K562 (cell line): ENCODE results near the gene KLK11. TPM values are rescaled to one million over a fixed set of nuclear protein-coding genes. Genes with fewer than 3 reads are reported as not detected.

Source experiments
- ATAC-seq: fragments of 200-7000 bp; cut with Tn5 transposase; 3 replicates; pipeline ENCODE4 v1.9.1; 2020; ENCODE audit warnings: moderate library complexity
- BruUV-seq: library from RNA; stranded (reverse); fragments of 400-500 nt; replicated peaks from 2 replicates; lab custom pipeline; 2021; lab: Mats Ljungman, UMichigan
- CTCF ChIA-PET: fragments of 300-600 bp; formaldehyde crosslinking; extraction: SDS; loops from one replicate; lab custom pipeline; 2021; ENCODE audit warnings: low intra/inter-chr PET ratio; lab: Yijun Ruan, JAX
- POLR2A ChIA-PET: fragments of 300-600, 350-650 bp; sonication (Branson Sonifier 250); formaldehyde crosslinking; extraction: SDS; loops from one replicate; lab custom pipeline; 2021; ENCODE audit warnings: antibody characterized with exemption, inconsistent platforms; lab: Yijun Ruan, JAX
- DNase-seq, 4 experiments: peaks; one replicate each; pipeline versions ENCODE4 v3.0.0 to v3.0.0-alpha.2; 2011 to 2018; ENCODE audit warnings: low spot score in 3 of 4, mixed read lengths in 3 of 4; ENCODE audit errors: extremely low read depth in 1 of 4
- FAIRE-seq: peaks from 2 replicates; lab custom pipeline; 2011; peaks lifted over from hg19 to GRCh38; lab: Jason Lieb, UNC
- H2AFZ ChIP-seq: 2 replicates; pipeline ENCODE4 v1.6.0; 2011; ENCODE audit warnings: low read depth, low read length, control low read depth, inconsistent platforms
- H3K27ac ChIP-seq: fragments of 200-600 bp; 3 replicates; pipeline ENCODE4 v1.8.0; 2011; ENCODE audit warnings: low read depth, mild to moderate bottlenecking, control low read depth, inconsistent platforms, low read length, moderate library complexity, mixed read lengths; ENCODE audit errors: extremely low read depth
- H3K27me3 ChIP-seq, 2 experiments: fragments of 300-600 bp in 1 of 2; 2 replicates in 1 of 2; 3 replicates in 1 of 2; pipeline versions ENCODE4 v1.6.0 to v1.8.0; 2011; ENCODE audit warnings: inconsistent platforms in 2 of 2, low read length in 2 of 2, mild to moderate bottlenecking in 1 of 2, mixed read lengths in 1 of 2, moderate library complexity in 1 of 2; ENCODE audit not compliant: control insufficient read depth in 2 of 2, insufficient read depth in 2 of 2
- H3K36me3 ChIP-seq: fragments of 300-600 bp; 3 replicates; pipeline ENCODE4 v1.8.0; 2011; ENCODE audit warnings: mild to moderate bottlenecking, low read length, inconsistent platforms; ENCODE audit not compliant: control insufficient read depth, insufficient read depth
- H3K4me1 ChIP-seq, 2 experiments: fragments of 200-600 bp in 1 of 2; replicated peaks in 1 of 2; 2 replicates in 1 of 2; 3 replicates in 1 of 2; pipeline versions ENCODE4 v1.5.1 to v1.8.0; 2011; ENCODE audit warnings: inconsistent platforms in 2 of 2, low read length in 2 of 2, mild to moderate bottlenecking in 1 of 2, mixed read lengths in 1 of 2, moderate library complexity in 1 of 2; ENCODE audit not compliant: control insufficient read depth in 2 of 2, insufficient read depth in 2 of 2
- H3K4me2 ChIP-seq: 2 replicates; pipeline ENCODE4 v1.6.1; 2011; ENCODE audit warnings: low read length, control low read depth, inconsistent platforms, mixed read lengths; ENCODE audit not compliant: insufficient read depth
- H3K4me3 ChIP-seq: fragments of 200-600 bp; sonication (generic), shearing (Covaris generic); 2 replicates; pipeline ENCODE4 v1.5.1; 2016; ENCODE audit warnings: control low read depth, inconsistent platforms
- H3K79me2 ChIP-seq: fragments of 200-600 bp; 3 replicates; pipeline ENCODE4 v1.8.0; 2011; ENCODE audit warnings: low read length, inconsistent platforms; ENCODE audit not compliant: control insufficient read depth, insufficient read depth
- H3K9ac ChIP-seq, 2 experiments: 2 replicates each; pipeline versions ENCODE4 v1.6.0 to v1.6.1; 2011; ENCODE audit warnings: low read depth in 2 of 2, low read length in 2 of 2, control low read depth in 1 of 2, inconsistent platforms in 1 of 2, mild to moderate bottlenecking in 1 of 2, mixed read lengths in 1 of 2; ENCODE audit not compliant: insufficient read depth in 1 of 2
- H3K9me1 ChIP-seq: one replicate; pipeline ENCODE4 v1.6.0; 2011; ENCODE audit warnings: inconsistent platforms, mild to moderate bottlenecking, low read length, moderate library complexity; ENCODE audit not compliant: control insufficient read depth, insufficient read depth
- H3K9me3 ChIP-seq: replicated peaks from 2 replicates; pipeline ENCODE4 v1.5.1; 2011; ENCODE audit warnings: low read depth, low read length, inconsistent platforms; ENCODE audit not compliant: control insufficient read depth, insufficient read depth
- H4K20me1 ChIP-seq: replicated peaks from 2 replicates; pipeline ENCODE4 v1.6.1; 2011; ENCODE audit warnings: low read length, inconsistent platforms, mixed read lengths; ENCODE audit not compliant: control insufficient read depth, insufficient read depth
- ARID3A ChIP-seq: IDR thresholded peaks from 2 replicates; pipeline ENCODE4 v1.6.1; 2012; ENCODE audit warnings: low read depth, low read length, improper control_type of control experiment, borderline replicate concordance
- CBX5 ChIP-seq: IDR thresholded peaks from 2 replicates; pipeline ENCODE4 v1.6.1; 2014; ENCODE audit warnings: low read depth, borderline replicate concordance
- KDM1A ChIP-seq, 2 experiments: fragments of 450-650 bp; IDR thresholded peaks; 2 replicates each; pipeline ENCODE4 v1.6.1; 2016; ENCODE audit warnings: mild to moderate bottlenecking in 2 of 2
- NEUROD1 ChIP-seq: fragments of 150-350 bp; IDR thresholded peaks from 2 replicates; pipeline ENCODE4 v1.6.1; 2014; ENCODE audit warnings: borderline replicate concordance, low read length, low read depth; ENCODE audit not compliant: partially characterized antibody
- NR2C1 ChIP-seq, 2 experiments: fragments of 450-650 bp; IDR thresholded peaks; 2 replicates each; pipeline ENCODE4 v1.6.1; 2017; ENCODE audit warnings: mild to moderate bottlenecking in 2 of 2, antibody characterized with exemption in 1 of 2, inconsistent platforms in 1 of 2, missing compliant biosample characterization in 1 of 2, missing genetic modification characterization in 1 of 2
- NR2C2 ChIP-seq, 2 experiments: fragments of 200-800 bp in 1 of 2; sonication (Bioruptor generic) in 1 of 2; sonication (generic) in 1 of 2; formaldehyde crosslinking in 1 of 2; IDR thresholded peaks; 2 replicates each; pipeline versions ENCODE4 v1.6.1 to v1.8.0; 2016 to 2022; ENCODE audit warnings: mild to moderate bottlenecking in 1 of 2, missing compliant biosample characterization in 1 of 2, missing genetic modification characterization in 1 of 2, missing genetic modification reagents in 1 of 2
- NRF1 ChIP-seq, 2 experiments: fragments of 450-650 bp; IDR thresholded peaks in 1 of 2; conservative IDR thresholded peaks in 1 of 2; 2 replicates each; pipeline ENCODE4 v1.6.1; 2014; ENCODE audit warnings: mild to moderate bottlenecking in 2 of 2
- POLR3A ChIP-seq: IDR thresholded peaks from 2 replicates; pipeline ENCODE4 v1.6.1; 2011; ENCODE audit warnings: borderline replicate concordance, mild to moderate bottlenecking, moderate library complexity; ENCODE audit not compliant: insufficient read length, insufficient read depth; ENCODE audit errors: extremely low read depth
- SMARCE1 ChIP-seq: fragments of 450-650 bp; IDR thresholded peaks from 2 replicates; pipeline ENCODE4 v1.7.1; 2016; ENCODE audit warnings: mild to moderate bottlenecking
- SPI1 ChIP-seq: IDR thresholded peaks from 2 replicates; pipeline ENCODE4 v1.6.1; 2011; ENCODE audit warnings: low read depth, low read length, control low read depth, borderline replicate concordance
- ZNF57 ChIP-seq: fragments of 450-650 bp; formaldehyde crosslinking; IDR thresholded peaks from 2 replicates; pipeline ENCODE4 v1.4.0; 2020; ENCODE audit warnings: mild to moderate bottlenecking, moderate library complexity
- ZSCAN29 ChIP-seq: fragments of 450-650 bp; IDR thresholded peaks from 2 replicates; pipeline ENCODE4 v1.6.1; 2017
- WGBS: fragments of 100-300 bp; shearing (Covaris generic); methylation state at CpG from one replicate; pipeline ENCODE4 v1.1.6; 2016; ENCODE audit warnings: low coverage, mixed read lengths; ENCODE audit not compliant: insufficient coverage; ENCODE audit errors: missing lambda C conversion rate; 5-methylcytosine and 5-hydroxymethylcytosine counted together
- in situ Hi-C: fragments of 300-500 bp; cut with MboI; formaldehyde crosslinking; loops from 4 replicates; pipeline ENCODE4 v1.15.0; 2018; ENCODE audit warnings: inconsistent platforms, mixed read lengths
- intact Hi-C: fragments of 100-400 bp; cut with micrococcal nuclease; formaldehyde crosslinking; loops from 2 replicates; pipeline ENCODE4 v1.14.2; 2022
- polyA plus RNA-seq, 8 experiments: library from polyadenylated mRNA; depleted of rRNA in 4 of 8; stranded (reverse) in 5 of 8; unstranded in 3 of 8; fragments of >200 nt; fragmentation: Nextera tagmentation in 2 of 8; fragmentation: Illumina TruSeq in 1 of 8; extraction: Ambion mirVana in 2 of 8; extraction: Trizol in 1 of 8; gene quantifications; 2 replicates each; pipeline versions ENCODE4 v1.2.1 to v1.2.3, GENCODE V29; 2011 to 2014; ENCODE audit warnings: inconsistent platforms in 1 of 8, missing spikeins in 1 of 8
- total RNA-seq, 7 experiments: library from RNA; depleted of rRNA in 6 of 7; stranded (reverse); fragments of >200 nt in 6 of 7; fragmentation: Illumina TruSeq in 2 of 7; extraction: Trizol in 2 of 7; gene quantifications; 2 replicates each; pipeline versions ENCODE4 v1.2.1 to v1.2.3, GENCODE V29; 2011 to 2021; ENCODE audit warnings: low replicate concordance in 1 of 7

Gene KLK11
- total and polyA plus RNA-seq, 9 of the 15 experiments (the other 6 are each of a cell fraction or from before 2014, with no cell fraction given): not detected

- no peak for TF ChIP-seq ARID3A
- no peak for TF ChIP-seq ZSCAN29
- no peak for TF ChIP-seq NRF1 (conservative IDR thresholded peaks at IDR 0.05 in 1 of 2, IDR thresholded peaks at IDR 0.05 in 1 of 2)
Measured at GRCh38 chr19:51034704-51035103, 8.3 kb upstream of the KLK11 start, which contains the start of gene KLK12 (continued).

GRCh38 chr19:51031880-51032225, 5.4 kb upstream of the KLK11 start:
- H3K27ac ChIP-seq: no peak overlapping the region
- intact Hi-C loops: no loop called here
- H3K4me1 ChIP-seq: peaks cover 0 to 6% of the 10 kb centered on the region in 2 experiments; a peak in 3 of 5 replicates
- no peaks in the 10 kb centered on the region for H3K9me3 ChIP-seq
- no TSS peak for BruUV-seq
- H3K4me2 ChIP-seq: no peak overlapping the region
- POLR2A ChIA-PET: no interaction called here
- H3K27me3 ChIP-seq: peaks cover 12 to 46% of the 10 kb centered on the region in 2 experiments
- ATAC-seq: no peak
- in situ Hi-C loops: no loop called here
- DNase-seq: no peak
- H3K9ac ChIP-seq: no peak overlapping the region
- TF ChIP-seq NR2C1 (IDR thresholded peaks at IDR 0.05) (peak; percentile 7; the same call in 1 of the 2 replicates), NR2C1 (tag; IDR thresholded peaks at IDR 0.05) (no peak), POLR3A (no peak), NEUROD1 (no peak), CBX5 (no peak), NR2C2 (CRISPR knock-in tag; IDR thresholded peaks at IDR 0.05) (0 out of 2 replicates have a peak, but pooled peaks have one; percentile 6), NR2C2 (tag; IDR thresholded peaks at IDR 0.05) (0 out of 2 replicates have a peak, but pooled peaks have one; percentile 1), SPI1 (no peak), SMARCE1 (no peak), KDM1A (IDR thresholded peaks at IDR 0.05) (no peak), ZNF57 (CRISPR knock-in tag) (no peak)
- 22% methylated on average over 25 of the region's 28 CpGs for WGBS
- no peaks in the 10 kb centered on the region for H3K36me3 ChIP-seq
- H3K79me2 ChIP-seq: no peaks in the 10 kb centered on the region
- H3K9me1 ChIP-seq: peaks cover 2% of the 10 kb centered on the region
- H2AFZ ChIP-seq: no peak overlapping the region
- H3K4me3 ChIP-seq: no peak overlapping the region
- CTCF ChIA-PET: no interaction called here
- H4K20me1 ChIP-seq: no peaks in the 10 kb centered on the region
- FAIRE-seq: no peak
